GM21723 (cell line): Measurements from ENCODE around the gene HTRA3.

Source experiments
- ATAC-seq: cut with Tn5 transposase; IDR thresholded peaks from one replicate; pipeline ENCODE4 v1.9.1; 2021; ENCODE audit warnings: mild to moderate bottlenecking, moderate library complexity; ENCODE audit not compliant: unreplicated experiment

The HTRA3 gene

DNA sequence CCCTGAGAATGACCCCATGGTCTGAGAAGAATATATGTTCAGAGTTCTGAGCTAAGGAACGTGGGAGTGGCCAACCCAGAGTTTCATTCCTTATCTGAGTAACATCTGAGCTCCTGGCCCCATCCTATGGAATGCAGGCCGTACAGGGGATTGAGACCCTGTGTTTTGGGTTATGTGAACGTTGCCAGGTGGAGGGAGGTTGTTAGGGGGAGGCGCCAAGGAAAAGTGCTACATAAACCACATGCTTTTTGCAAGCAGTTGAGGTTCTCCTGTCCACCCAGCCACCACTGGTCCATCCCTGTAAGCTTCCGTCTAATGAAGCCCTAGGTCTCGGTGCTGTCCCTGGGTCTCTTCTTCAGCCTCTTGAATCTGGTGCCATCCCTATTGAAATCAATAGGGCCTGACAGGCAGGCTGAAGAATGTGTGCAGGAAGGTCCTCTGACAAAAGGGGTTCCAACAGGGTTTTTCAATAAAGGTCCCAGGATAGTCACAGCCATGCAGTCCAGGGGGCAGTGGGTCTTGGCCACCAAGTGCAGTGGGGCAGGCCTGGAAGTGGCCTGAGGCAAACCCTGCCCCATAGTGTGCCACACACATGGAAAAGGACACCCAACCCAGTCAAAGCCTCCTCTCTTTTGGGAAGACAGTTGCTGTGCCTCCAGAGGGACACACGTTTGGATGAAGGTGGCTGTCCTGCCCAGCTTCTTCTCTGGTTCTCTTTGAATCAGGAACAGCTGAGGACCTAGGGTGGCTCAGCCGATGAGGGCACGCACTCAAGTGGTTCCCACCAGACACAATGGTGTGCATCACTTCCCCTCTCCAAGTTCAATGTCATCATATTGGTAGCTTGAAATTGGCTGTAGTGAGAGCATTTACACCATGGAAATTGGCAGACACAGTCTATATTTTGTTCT is 53.5 kb downstream of the HTRA3 start:
- ATAC-seq: no peak

DNA sequence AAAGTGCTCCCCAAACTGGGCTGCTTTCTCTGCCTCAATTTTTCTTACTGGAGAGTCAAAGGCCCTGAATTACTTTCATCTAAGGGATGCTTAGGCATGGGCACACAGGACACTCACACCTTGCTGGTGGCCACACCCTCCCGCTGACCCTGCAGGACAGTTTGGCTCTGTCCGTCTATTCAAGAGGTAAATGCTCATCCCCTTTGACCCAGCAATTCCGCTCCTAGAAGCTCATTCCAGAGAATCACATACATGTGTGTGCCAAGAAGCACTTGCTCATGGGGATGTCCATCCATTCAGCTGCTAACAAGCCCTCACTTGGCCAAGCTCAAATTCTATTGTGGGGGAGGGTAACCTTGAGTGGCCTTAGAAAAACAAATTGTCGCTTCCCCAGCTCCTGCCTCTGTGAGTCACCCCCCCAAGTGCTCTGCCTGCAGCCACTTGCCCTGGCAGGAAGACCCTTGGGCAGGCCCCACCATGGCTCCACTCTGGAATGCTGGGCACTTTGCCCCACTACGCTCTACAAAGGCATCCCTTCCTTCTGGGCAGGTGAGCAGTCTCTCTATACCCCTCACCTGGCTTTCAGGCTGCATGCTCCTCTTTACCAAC is 54.5 kb downstream of the HTRA3 start:
- no peak for ATAC-seq

GRCh38 chr4:8324640-8325239 is 55.2 kb downstream of the HTRA3 start:
- no peak for ATAC-seq

GRCh38 chr4:8325291-8325973 is 55.9 kb downstream of the HTRA3 start:
- no peak for ATAC-seq

DNA sequence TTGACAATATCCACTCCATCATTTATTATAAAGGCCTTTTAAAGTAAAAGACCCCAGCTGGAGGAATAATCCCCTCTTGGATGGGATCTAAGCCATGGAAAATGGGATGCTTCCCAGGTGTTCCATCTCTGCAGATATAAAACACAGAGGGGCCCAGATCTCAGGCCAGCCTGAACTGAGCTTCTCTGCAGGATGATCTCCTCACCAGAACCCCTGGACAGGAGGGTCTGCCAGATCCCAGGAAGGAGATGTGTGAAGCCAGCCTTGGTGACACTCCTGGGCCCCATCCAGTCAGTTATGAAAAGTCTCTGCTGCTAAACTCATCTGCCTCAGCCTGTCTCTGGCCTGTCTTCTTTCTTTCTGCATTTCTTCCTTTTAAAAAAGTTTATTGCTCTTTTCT is 56.7 kb downstream of the HTRA3 start:
- ATAC-seq: no peak

DNA sequence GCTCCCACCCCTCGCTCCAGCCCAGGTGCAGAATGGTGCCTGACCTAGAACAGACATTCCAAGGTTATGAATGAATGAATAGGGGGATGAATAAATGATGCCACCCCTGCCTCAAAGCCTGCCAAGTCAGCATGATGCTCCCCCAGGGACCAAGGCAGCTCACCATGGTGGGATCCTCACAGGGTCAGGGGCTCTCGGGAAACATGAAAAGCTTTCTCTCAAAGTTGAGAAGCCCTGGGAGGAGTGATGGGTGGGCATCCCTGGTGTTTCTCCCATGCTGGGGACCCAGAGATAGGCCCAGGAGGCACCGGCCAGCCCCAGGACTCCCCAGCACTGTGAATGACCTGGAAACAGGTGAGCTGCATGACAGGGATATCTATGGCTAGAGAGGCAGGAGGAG is 58.9 kb downstream of the HTRA3 start:
- ATAC-seq: no peak

DNA sequence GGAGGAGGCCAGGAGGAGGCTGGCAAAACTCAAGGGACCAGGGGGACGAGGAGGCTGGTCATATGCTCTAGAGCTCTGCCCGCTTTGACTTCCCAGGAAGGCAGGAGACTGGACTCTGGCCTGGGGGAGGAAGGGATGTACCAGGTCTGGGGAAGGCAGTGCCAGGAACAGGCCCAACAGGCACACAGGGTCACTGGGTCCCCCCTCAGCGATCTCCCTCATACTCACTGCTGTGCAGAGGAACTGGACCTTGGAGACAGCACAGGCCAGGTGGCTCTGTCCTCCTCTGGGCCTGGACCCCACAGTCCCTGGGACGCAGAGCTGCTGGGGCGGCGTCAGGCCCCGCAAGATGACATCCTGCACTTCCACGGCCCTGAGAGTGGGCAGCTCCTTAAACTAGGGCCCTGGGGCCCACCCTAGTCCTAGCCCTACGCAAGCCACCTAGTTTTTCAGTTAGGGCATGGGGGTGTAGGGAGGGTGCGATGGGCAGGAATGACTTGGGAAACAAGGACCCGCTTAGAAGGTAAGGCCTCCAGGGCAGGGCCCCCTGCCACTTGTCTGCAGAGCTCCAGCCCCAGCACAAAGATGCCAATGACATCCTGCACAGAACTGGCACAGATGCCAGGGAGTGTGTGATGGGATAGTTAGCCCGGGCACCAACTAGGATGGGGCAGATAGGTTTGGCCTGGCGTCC is 59.5 kb downstream of the HTRA3 start:
- ATAC-seq: no peak

DNA sequence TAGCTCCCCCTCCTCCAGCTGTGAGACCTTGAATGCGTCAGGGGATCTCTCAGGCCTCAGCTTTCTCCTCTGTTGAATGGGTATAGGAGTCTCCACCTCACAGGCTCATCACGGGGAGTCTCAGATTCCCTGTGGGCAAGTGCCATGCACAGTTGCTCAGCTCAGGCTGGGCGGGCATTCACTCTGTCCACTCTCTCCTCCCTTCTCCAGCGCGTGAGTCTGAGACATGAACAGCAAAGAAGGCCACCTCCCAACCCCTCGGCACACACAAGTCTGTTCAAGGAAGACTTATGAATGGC is 60.0 kb downstream of the HTRA3 start:
- no peak for ATAC-seq

DNA sequence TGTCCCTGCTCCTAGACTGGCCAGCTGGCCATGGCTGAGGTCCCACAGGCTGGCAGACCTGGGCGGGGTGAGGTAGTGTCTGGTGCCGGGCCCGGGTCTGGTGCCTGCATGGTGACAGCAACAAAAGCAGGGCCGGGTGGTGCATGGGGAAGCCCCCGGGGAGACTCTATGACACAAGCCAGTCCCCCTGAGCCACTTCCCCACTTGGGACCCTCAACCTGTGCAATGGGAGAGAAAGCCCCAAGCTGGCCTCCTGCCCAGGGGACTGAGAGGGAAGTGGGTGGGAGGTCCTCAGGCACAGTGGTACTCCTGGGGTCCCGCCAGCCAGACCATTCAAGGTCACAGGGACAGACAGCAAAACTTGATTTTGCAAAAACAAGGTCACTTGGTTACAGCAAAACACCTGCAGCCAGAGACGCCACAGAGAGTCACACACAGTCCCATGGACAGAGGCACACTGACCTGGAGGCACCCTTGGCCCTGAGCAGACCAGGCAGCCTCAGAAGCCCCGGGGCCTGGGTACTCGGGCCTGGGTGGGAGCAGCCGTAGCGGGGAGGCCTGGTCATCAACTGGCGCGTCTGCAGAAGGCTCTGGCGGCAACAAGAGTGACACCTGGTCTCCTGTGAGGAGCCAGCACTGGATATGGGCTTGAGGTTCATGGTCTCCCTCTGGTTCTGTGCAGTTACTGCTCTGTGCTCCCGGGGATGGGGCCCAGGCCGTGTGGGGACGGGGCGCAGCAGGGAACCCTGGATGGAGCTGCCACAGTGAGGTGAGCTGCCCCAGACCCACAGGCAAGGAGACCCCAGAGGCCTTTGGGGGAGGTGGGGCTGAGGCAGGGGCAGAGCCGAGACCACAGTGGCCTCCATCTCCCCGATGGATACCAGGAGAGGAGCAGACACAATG is 60.6 kb downstream of the HTRA3 start:
- ATAC-seq: no peak

GRCh38 chr4:8330821-8331574 is 61.4 kb downstream of the HTRA3 start:
- ATAC-seq: no peak

DNA sequence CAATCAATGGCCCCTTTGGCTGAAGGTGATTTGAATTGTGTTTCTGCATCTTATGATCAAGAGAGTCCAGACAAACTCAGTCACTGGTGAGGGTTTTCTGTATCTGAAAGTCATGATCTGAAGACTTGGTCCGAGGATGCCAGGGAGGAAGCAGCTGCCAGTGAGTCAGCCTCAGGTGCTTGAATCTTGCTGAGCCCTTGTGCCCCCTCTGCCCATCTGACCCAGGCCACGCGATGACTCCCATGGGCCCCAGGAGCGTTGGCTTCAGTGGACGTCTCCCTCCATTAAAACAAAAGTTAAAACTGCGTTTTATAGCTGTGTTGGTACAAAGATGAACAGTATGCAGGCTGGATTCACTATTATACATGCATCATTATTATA is 62.0 kb downstream of the HTRA3 start:
- ATAC-seq: no peak

- ATAC-seq: no peak
Measured at GRCh38 chr4:8332038-8332857, 62.7 kb downstream of the HTRA3 start.

DNA sequence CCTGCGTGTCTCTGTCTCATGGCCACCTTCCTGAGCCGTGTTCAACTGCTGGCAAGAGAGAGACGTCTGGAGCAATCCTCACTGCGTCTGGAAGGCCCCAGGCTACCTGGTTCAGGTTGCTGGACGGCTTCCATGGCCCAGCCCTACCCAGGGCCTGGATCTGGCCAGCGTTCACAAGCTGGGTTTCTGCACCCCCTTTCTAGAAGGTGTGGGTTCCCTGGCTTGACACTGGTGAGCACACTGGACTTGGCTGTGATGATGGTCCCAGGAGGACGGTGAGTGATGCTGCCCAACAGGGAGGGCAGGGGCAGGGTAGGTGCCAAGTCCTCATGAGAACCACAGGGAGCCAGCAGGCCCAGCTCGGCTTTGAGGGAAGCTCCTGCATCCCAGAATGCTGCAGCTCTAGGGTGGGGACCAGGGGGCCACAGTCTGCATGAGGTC is 63.4 kb downstream of the HTRA3 start:
- ATAC-seq: no peak

GRCh38 chr4:8333726-8334460 is 64.3 kb downstream of the HTRA3 start:
- no peak for ATAC-seq

DNA sequence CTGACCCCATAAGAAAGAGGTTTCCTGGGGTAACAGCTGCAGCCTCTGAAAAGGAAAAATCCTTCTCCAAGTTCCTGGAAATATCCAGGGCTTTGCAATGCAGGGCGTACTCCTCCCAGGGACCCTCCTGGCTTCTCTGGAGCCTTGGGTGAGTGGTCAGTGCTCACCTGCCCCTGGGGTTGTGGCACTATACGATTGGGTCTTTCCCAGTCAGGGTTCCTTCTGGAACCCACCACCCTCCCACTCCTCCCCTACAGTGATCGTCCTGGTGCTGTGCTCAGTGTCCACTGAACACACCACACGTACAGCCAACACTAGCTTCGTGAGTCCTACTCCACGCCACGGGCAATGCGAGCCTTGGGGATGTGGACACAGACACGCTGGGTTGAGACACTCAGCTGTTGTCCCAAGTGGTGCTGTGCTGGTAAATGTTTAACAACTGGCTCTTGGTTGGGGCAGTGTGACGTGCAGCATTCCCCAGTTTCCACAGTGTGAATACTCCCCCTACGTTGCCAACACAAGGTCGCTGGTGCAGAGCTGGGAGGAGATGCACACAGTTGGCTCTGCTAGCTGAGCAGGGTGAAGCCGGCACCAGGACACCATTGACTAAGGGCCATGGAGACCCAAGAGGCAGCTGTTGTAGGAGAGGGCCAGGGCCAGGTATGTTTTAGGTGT is 65.4 kb downstream of the HTRA3 start:
- no peak for ATAC-seq

DNA sequence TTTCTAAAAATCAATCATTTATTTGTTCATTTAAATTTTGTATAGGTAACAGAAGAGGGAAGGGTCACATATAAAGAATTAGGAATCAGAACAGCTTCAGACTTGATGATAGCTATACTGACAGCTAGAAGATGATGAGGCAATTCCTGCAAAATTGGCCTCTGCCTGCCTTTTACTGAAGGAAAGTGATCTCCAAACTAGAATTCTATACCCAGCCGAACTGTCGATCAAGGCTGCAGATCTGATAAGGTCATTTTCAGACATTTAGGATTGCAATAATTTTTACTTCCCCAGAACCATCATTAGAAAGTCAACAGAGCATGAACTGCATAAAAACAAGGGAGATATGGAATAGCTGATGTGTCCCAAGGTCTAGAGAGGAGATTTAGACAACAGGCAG is 66.3 kb downstream of the HTRA3 start:
- no peak for ATAC-seq

DNA sequence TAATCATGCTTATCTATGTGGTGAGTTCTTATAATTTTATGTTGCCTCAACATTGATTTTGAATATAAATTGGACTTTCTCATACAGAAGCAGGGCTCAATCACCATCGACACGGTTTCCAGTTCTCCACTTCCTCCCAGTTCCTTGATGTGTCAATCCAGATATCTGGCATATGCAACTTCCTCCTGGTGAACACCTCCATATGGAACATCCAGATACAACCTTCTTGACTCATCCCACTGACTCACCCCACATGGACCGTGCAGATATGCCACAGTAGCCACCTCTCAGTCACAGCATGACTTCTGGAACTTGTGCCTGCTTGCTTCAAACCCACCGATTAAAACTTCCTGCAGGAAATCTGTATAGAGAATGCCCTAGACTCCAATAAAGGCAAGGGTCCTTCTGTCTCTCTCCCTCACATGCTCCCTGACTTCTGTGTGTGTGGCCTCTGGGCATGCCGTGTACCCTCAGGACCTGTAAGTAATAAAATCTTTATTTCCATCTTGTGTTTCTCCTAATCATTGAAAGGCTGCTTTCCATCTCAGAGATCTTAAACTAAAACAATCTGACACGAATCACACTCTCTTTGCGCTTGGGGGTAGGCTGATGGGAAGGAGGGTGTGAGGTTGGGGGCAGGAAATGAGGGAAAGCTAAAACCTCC is 67.0 kb downstream of the HTRA3 start:
- ATAC-seq: no peak
